SK-N-SH treated with all-trans-retinoic acid at 6 μM for 48 hours (cell line): ENCODE results near the gene B4GALT2.

ENCODE experiments used
- ATAC-seq: fragments of 200-7000 bp; cut with Tn5 transposase; 3 replicates; pipeline ENCODE4 v1.9.1; 2020; ENCODE audit warnings: mild to moderate bottlenecking, moderate library complexity
- ARNTL ChIP-seq: fragments of 450-650 bp; formaldehyde crosslinking; IDR thresholded peaks from 2 replicates; pipeline ENCODE4 v1.5.0; 2020; ENCODE audit warnings: low read depth, mild to moderate bottlenecking, moderate library complexity, borderline replicate concordance
- BACH2 ChIP-seq: fragments of 250-450 bp; sonication (Bioruptor Pico); IDR thresholded peaks from 2 replicates; pipeline ENCODE4 v1.9.0; 2021; ENCODE audit warnings: mild to moderate bottlenecking, borderline replicate concordance
- CREB5 ChIP-seq: fragments of 250-450 bp; sonication (Bioruptor Pico); IDR thresholded peaks from 2 replicates; pipeline ENCODE4 v1.5.1; 2020; ENCODE audit warnings: low read depth, mild to moderate bottlenecking, moderate library complexity
- CSDC2 ChIP-seq: fragments of 250-450 bp; sonication (Bioruptor Pico); IDR thresholded peaks from 2 replicates; pipeline ENCODE4 v1.5.0; 2020; ENCODE audit warnings: mild to moderate bottlenecking, moderate library complexity
- ESRRG ChIP-seq: fragments of 250-450 bp; sonication (Bioruptor Pico); IDR thresholded peaks from 2 replicates; pipeline ENCODE4 v1.6.1; 2021; ENCODE audit warnings: mild to moderate bottlenecking
- GLIS3 ChIP-seq: fragments of 250-450 bp; sonication (Bioruptor Pico); IDR thresholded peaks from 2 replicates; pipeline ENCODE4 v1.5.0; 2020; ENCODE audit warnings: mild to moderate bottlenecking, moderate library complexity
- OSR1 ChIP-seq: fragments of 250-450 bp; sonication (Bioruptor Pico); IDR thresholded peaks from 2 replicates; pipeline ENCODE4 v1.8.0; 2022; ENCODE audit warnings: moderate library complexity, mild to moderate bottlenecking, inconsistent platforms
- POU6F1 ChIP-seq: fragments of 250-450 bp; sonication (Bioruptor Pico); IDR thresholded peaks from 2 replicates; pipeline ENCODE4 v1.8.0; 2021; ENCODE audit warnings: low read depth, mild to moderate bottlenecking, moderate library complexity, borderline replicate concordance
- PPARA ChIP-seq: fragments of 250-450 bp; sonication (Bioruptor Pico); IDR thresholded peaks from 2 replicates; pipeline ENCODE4 v1.5.0; 2020; ENCODE audit warnings: mild to moderate bottlenecking, borderline replicate concordance
- RARB ChIP-seq: fragments of 250-450 bp; sonication (Bioruptor Pico); IDR thresholded peaks from 2 replicates; pipeline ENCODE4 v1.8.0; 2021; ENCODE audit warnings: mild to moderate bottlenecking, moderate library complexity
- SNAI2 ChIP-seq: fragments of 250-450 bp; sonication (Bioruptor Pico); IDR thresholded peaks from 2 replicates; pipeline ENCODE4 v1.5.0; 2020; ENCODE audit warnings: mild to moderate bottlenecking, moderate library complexity
- TOX ChIP-seq: fragments of 250-450 bp; sonication (Bioruptor Pico); IDR thresholded peaks from 2 replicates; pipeline ENCODE4 v1.8.0; 2021; ENCODE audit warnings: mild to moderate bottlenecking, moderate library complexity, borderline replicate concordance
- TSHZ2 ChIP-seq: fragments of 250-450 bp; sonication (Bioruptor Pico); IDR thresholded peaks from 2 replicates; pipeline ENCODE4 v1.5.0; 2020; ENCODE audit warnings: mild to moderate bottlenecking, moderate library complexity
- ZC3H10 ChIP-seq: fragments of 250-450 bp; sonication (Bioruptor Pico); IDR thresholded peaks from 2 replicates; pipeline ENCODE4 v1.5.1; 2021; ENCODE audit warnings: mild to moderate bottlenecking, moderate library complexity
- ZFP3 ChIP-seq: fragments of 250-450 bp; sonication (Bioruptor Pico); IDR thresholded peaks from 2 replicates; pipeline ENCODE4 v1.5.0; 2020; ENCODE audit warnings: mild to moderate bottlenecking, moderate library complexity
- ZFP30 ChIP-seq: fragments of 450-650 bp; formaldehyde crosslinking; IDR thresholded peaks from 2 replicates; pipeline ENCODE4 v1.5.0; 2022; ENCODE audit warnings: mild to moderate bottlenecking, moderate library complexity
- ZNF70 ChIP-seq: fragments of 450-650 bp; formaldehyde crosslinking; IDR thresholded peaks from 2 replicates; pipeline ENCODE4 v1.5.0; 2020; ENCODE audit warnings: mild to moderate bottlenecking, moderate library complexity
- ZNF8 ChIP-seq: fragments of 450-650 bp; formaldehyde crosslinking; IDR thresholded peaks from 2 replicates; pipeline ENCODE4 v1.5.0; 2020; ENCODE audit warnings: mild to moderate bottlenecking, moderate library complexity
- TF ChIP-seq, protein P1 (sequence below): fragments of 250-450 bp; sonication (Bioruptor Pico); IDR thresholded peaks from 2 replicates; pipeline ENCODE4 v1.8.0; 2020; ENCODE audit warnings: mild to moderate bottlenecking, moderate library complexity, borderline replicate concordance

B4GALT2 gene

GRCh38 chr1:44016041-44016889 is 37.3 kb downstream of the B4GALT2 start:
- ATAC-seq, result no peak
- TF ChIP-seq TOX (CRISPR knock-in tag), result no peak
- TF ChIP-seq BACH2 (CRISPR knock-in tag), result no peak

GRCh38 chr1:44016890-44017400 is 37.9 kb downstream of the B4GALT2 start:
- ATAC-seq, result no peak
- TF ChIP-seq, protein P1, sequence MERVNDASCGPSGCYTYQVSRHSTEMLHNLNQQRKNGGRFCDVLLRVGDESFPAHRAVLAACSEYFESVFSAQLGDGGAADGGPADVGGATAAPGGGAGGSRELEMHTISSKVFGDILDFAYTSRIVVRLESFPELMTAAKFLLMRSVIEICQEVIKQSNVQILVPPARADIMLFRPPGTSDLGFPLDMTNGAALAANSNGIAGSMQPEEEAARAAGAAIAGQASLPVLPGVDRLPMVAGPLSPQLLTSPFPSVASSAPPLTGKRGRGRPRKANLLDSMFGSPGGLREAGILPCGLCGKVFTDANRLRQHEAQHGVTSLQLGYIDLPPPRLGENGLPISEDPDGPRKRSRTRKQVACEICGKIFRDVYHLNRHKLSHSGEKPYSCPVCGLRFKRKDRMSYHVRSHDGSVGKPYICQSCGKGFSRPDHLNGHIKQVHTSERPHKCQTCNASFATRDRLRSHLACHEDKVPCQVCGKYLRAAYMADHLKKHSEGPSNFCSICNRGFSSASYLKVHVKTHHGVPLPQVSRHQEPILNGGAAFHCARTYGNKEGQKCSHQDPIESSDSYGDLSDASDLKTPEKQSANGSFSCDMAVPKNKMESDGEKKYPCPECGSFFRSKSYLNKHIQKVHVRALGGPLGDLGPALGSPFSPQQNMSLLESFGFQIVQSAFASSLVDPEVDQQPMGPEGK (CRISPR knock-in tag), result no peak
- TF ChIP-seq CSDC2 (no peak), GLIS3 (no peak), ZNF8 (CRISPR knock-in tag) (no peak)

DNA sequence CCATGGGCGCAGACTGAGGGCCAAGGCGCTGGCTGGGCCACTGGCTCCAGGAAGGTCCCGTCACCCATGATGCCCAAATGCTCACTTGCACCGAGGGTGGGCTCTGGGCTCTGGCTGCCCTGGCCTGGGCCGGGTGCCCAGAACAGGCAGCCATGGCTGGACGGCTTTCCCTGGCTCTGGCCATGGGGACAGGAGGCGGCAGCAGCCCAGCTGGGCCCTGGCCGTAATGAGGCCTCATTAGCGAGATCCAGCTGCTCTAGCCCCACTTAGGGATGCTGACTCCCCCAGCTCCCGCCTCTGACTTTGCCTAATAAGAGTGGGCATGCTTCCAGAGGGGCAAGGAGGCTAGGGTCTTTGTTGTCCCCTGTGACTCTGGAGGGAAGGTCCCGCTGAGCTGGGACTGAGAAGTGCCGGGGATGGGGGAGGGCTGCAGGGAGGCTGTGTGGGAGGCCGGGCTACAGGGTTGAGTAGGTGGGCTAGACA is 40.5 kb downstream of the B4GALT2 start:
- no peak for TF ChIP-seq PPARA (CRISPR knock-in tag)
- TF ChIP-seq BACH2 (CRISPR knock-in tag), result no peak
- TF ChIP-seq RARB, result no peak
- no peak for TF ChIP-seq SNAI2
- TF ChIP-seq TOX (CRISPR knock-in tag), result no peak
- TF ChIP-seq ZFP3 (CRISPR knock-in tag), result no peak
- TF ChIP-seq ZFP30, result no peak
- no peak for TF ChIP-seq CSDC2
- no peak for TF ChIP-seq CREB5 (CRISPR knock-in tag)
- TF ChIP-seq TSHZ2 (CRISPR knock-in tag), result no peak
- no peak for TF ChIP-seq ZNF70
- TF ChIP-seq ZC3H10 (CRISPR knock-in tag), result no peak
- no peak for TF ChIP-seq ZNF8 (CRISPR knock-in tag)
- TF ChIP-seq, protein P1 (CRISPR knock-in tag), result no peak
- TF ChIP-seq ESRRG (CRISPR knock-in tag), result no peak
- no peak for TF ChIP-seq OSR1 (CRISPR knock-in tag)
- ATAC-seq, result no peak

DNA sequence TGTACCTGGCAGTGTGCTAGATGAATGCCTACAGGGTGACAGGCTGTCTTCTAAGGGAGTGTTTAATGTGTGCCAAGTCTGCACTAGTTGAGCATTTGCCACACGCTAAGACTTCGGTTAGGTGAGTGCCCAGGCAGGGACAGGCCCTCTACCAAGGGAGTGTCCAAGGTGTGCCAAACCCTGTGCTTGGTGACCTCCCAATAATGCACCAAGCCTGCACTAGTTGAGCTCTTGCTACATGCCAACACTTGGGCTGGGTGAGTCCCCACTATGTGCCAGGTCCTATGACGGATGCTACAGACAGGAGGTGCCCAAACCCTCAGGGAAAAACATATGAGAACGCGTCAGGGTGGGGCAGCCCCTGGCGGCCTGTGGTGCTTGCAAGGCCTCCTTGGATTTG is 41.5 kb downstream of the B4GALT2 start:
- ATAC-seq, result no peak
- TF ChIP-seq CSDC2 (no peak), PPARA (CRISPR knock-in tag) (no peak), TOX (CRISPR knock-in tag) (no peak), BACH2 (CRISPR knock-in tag) (no peak), POU6F1 (CRISPR knock-in tag) (no peak), ZNF70 (no peak), ESRRG (CRISPR knock-in tag) (no peak), CREB5 (CRISPR knock-in tag) (no peak), TSHZ2 (CRISPR knock-in tag) (no peak), ZNF8 (CRISPR knock-in tag) (no peak), ZC3H10 (CRISPR knock-in tag) (no peak), ARNTL (CRISPR knock-in tag) (no peak), ZFP30 (no peak), RARB (no peak)
